Suppressor macrophage (primary cell): ENCODE results near the gene KLLN.
"Not testable (repeated sequence)": the region's sequence is repeated elsewhere in the genome, so short reads cannot be mapped to it uniquely, and the experiment has no call there.

Experiments
- DNase-seq, 4 experiments: peaks; one replicate each; pipeline ENCODE4 v3.0.0-alpha.2; 2020 to 2022

Gene KLLN

GRCh38 chr10:87866412-87866974, 3.2 kb upstream of the KLLN start:
- DNase-seq: no peak

DNA sequence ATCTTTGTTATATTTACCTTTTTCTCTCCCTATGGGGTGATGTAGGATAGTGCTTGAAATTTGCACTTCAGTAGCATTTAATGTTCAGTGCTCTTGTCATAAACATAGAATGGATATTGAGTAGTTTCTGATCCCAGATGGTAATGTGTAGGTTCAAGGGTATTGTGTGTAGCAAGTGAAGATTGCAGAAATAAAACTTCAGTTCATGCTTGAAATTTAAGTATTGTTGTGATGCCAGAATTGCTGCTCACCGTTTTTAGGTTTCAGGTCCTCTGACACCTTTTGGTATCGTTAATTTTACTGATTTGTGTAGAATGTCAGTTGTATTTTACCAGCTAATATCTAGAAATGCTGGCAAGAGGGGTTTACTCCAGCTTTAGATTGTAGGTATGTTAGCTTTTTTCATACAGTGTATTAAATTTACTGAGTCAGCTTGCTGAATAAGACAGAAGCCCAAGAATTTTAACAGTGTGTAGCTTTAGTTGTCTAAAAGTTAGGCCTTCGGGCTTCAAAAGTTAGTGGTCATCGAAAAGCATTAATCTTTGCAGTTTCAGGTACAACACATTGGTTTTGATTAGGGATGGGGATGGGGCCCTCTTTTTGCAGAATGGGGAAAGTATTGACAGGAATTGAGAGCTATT, 2.0 kb upstream of the KLLN start:
- no peak for DNase-seq

DNA sequence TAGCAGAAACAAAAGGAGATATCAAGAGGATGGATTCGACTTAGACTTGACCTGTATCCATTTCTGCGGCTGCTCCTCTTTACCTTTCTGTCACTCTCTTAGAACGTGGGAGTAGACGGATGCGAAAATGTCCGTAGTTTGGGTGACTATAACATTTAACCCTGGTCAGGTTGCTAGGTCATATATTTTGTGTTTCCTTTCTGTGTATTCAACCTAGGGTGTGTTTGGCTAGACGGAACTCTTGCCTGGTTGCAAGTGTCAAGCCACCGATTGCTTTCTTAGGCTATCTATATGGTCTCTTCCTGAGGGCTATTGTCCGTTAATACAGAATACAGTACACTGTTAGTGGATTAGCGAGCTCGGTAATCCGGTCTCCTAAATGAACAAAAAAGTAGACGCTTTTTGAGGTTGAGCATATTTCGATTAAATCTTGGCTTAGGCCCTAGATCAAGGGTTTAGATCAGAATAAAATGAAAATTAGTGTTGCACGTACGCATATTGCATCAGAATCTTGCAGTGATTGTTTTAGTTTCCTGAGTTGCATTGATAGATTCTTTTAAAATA, 1.2 kb upstream of the KLLN start:
- peak in 2 of 4 experiments; percentile 15 to 33 for DNase-seq

GRCh38 chr10:87863951-87864495, 690 bp upstream of the KLLN start:
- DNase-seq: peak; percentile 31 to 65 (median 45)

- DNase-seq: no peak
These were observed 667 bp downstream of the KLLN start for GRCh38 chr10:87862679-87863052.

- peak; percentile 96 to 99 (median 98) for DNase-seq
These were observed 1.2 kb downstream of the KLLN start for GRCh38 chr10:87861953-87862678.

- DNase-seq: peak; percentile 49 to 72 (median 68)
These were observed 1.8 kb downstream of the KLLN start for GRCh38 chr10:87861566-87861952.

DNA sequence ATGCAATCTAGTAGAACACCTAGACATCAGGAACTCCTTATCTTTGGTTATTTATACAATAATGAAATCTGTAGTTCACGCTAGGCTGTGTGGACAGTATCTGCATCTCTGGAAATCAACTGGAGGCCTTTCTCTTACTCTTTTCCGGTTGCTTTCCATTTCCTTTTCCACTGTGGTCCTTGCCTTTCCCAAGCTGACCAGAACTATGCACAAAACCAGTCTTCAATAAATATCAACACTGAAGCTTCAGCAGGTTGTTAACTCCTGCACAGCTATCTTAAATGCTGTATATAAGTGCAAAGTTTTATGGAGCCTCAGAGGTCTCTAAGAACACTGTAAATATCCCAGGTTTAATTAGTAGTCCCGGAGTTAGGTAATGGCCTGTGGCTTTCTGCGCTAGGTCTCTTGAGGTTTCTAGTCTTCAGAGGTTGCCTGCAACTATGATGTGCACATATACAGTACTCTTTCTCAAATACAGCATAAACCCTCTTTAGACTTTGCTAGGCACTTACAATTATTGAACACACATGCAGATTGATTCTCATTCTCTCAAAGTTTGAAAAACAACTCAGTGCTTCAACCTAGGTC, 2.4 kb downstream of the KLLN start:
- DNase-seq: no peak

DNA sequence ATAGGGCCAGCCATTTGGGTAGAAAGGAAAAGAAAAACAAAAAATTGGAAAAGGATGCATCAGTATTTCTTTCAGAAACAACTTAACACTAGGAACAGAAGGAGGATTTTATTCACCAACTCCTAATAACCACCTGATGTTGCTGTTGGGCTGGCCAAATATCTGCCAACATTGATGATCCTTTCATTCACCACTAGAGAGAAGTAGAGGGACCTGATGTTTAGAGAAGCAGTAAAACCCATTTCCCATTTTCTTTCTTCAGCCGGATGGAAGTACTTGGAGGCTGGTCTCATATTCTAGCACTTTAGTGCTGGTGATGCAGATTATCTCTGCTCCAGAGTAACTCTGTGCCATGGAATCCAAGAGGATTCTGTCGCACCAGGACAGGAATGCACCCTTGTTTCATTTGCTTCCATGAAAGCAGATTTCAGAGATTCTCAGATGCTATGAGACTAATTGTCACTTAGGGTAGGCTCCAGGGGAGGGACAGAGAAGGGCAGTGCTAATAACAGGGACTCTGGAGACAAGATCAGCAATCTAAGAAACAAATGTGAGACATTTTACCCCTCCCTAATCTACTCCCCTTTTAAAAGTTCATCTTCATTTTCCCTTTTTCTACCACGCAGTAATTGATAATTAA, 3.1 kb downstream of the KLLN start:
- DNase-seq: peak; percentile 65 to 88 (median 78)

DNA sequence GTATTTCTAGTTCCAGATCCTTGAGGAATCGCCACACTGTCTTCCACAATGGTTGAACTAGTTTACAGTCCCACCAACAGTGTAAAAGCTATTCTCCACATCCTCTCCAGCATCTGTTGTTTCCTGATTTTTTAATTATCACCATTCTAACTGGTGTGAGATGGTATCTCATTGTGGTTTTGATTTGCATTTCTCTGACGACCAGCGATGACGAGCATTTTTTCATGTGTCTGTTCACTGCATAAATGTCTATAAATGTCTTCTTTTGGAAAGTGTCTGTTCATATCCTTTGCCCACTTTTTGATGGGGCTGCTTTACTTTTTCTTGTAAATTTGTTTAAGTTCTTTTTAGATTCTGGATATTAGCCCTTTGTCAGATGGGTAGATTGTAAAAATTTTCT, 7.7 kb downstream of the KLLN start:
- not testable (repeated sequence) for DNase-seq

- not testable (repeated sequence) for DNase-seq
These were observed 8.1 kb downstream of the KLLN start for GRCh38 chr10:87855247-87855646.

- DNase-seq: no peak
These were observed 11.2 kb downstream of the KLLN start for GRCh38 chr10:87852089-87852488.

DNA sequence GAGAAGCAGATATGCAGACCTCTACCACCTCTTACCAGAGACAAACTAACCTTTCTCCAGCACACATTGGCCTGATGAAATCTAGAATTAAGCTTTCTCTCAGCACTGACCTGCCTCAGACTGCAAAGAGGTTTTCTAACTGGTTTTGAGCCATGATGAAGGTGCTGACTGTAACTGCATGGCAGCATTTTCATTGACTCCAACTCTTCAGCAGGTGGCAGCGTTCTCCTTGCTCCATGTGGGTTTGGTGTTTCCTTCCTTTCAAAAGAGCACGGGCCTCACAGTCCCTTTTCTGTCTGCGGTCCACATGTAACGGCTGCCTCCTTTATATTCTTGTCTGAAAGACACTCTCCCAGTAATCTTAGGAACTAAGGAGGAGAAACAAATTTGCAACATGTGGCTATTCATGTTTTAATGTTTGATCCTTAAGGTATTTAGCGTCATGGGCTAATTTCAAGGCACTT, 12.6 kb downstream of the KLLN start:
- peak; percentile 15 to 51 (median 50) for DNase-seq

DNA sequence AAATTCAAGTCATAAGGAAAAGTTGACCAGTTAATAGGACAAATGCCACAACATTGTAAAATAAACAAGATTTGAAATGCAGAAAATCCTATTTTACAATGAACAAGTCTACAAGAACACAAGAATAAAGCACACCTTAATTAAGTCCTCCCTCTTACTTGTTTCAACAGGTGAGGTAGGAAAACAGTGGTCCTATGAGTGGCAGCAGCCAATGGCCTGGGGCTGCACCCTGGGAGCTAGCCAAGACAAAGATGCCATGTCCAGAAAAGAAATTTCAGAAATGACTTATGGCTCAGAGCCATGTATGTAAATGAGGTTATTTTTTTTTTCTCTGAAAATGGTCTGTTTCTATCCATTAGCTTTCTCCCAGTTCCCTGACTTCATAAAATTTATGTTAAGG, 14.3 kb downstream of the KLLN start:
- DNase-seq: no peak

- DNase-seq: peak in 1 of 4 experiments; percentile 33
These were observed 15.8 kb downstream of the KLLN start for GRCh38 chr10:87847550-87847949.

DNA sequence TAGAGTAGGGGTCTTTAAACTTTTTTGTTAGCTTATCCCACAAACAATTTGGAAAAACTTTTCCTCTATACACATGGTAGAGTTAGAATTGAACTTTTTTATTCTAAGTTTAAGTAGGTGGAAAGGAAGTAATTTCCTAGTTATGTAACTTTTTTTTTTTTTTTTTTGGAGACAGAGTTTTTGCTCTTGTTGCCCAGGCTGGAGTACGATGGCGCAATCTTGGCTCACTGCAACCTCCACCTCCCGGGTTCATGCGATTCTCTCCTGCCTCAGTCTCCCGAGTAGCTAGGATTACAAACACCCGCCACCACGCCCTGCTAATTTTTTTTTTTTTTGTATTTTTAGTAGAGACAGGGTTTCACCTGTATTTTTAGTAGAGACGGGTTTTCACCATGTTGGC, 16.6 kb downstream of the KLLN start:
- peak in 1 of 4 experiments; percentile 42 for DNase-seq

GRCh38 chr10:87846023-87846422, 17.3 kb downstream of the KLLN start:
- no peak for DNase-seq

DNA sequence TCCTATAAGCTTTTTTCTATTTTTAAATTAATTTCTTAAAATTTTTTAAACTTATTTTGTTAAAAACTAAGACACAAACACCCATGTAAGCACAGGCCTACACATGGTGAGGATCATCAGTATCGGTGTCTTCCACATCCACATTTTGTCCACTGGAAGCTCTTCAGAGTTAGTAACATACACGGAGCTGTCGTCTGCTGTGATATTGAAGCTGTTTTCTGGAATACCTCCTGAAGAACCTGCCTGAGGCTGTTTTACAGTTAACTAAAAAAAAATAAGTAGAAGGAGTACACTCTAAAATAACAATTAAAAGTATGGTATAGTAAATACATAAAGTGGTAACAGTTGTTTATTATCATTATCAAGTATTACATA, 17.7 kb downstream of the KLLN start:
- no peak for DNase-seq

- peak in 2 of 4 experiments; percentile 27 to 36 for DNase-seq
These were observed 18.3 kb downstream of the KLLN start for GRCh38 chr10:87844837-87845623.

DNA sequence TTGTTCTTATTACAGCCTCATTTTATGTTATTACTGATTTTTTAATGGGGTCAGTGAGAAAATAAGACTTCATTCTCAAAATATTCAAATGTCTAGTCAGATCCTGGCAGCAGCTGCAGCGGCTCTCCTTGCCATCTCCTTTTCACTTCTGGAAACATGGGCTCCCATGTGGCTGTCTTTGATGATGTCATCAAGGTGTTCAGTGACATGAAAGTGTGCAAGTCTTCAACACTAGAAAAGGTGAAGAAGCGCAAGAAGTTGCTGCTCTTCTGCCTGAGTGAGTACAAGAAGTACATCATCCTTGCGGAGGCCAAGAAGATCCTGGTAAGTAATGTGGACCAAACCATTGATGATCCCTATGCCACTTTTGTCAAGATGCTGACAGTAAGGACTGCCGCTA, 19.6 kb downstream of the KLLN start:
- DNase-seq: no peak

DNA sequence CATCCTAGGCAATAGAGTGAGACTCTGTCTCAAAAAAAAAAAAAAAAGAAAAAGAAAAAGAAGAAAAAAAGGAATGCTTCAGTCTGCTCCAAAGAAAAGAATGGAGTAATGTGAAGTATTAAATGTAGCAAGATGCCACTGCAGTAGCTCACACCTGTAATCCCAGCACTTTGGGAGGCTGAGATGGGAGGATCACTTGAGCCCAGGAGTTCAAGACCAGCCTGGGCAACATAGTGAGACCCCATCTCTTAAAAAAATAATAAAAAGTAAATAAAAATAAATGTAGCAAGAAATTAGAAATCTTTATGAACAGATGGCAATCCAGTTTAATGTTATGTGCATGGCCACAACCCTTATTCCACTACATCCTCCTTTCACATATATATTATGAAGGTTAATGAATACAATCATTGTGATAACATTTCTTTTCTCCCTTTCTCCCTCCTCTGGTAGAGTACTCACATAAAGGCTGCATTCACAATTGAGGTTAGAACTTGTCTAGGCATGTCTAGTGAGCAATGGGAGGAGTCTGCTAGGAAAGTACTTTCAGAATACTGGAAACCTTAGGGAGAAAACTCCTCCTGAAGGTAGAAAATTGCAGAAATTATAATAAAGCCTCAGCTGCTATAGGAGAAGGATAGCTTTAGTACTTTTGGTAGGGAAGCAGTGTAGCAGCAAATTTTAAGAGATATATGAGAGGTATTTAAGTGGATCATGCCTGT, 20.4 kb downstream of the KLLN start:
- DNase-seq: no peak
